Mesendoderm (in vitro differentiated cells): ENCODE data around the gene EHD1.

Source experiments
- DNase-seq: peaks from one replicate; pipeline ENCODE4 v3.0.0; 2013
- H2AK5ac ChIP-seq: 2 replicates; pipeline ENCODE4 v1.6.1; 2013; ENCODE audit warnings: low read length, inconsistent platforms
- H2BK120ac ChIP-seq: 2 replicates; pipeline ENCODE4 v1.6.1; 2013; ENCODE audit warnings: low read depth, mild to moderate bottlenecking, low read length, moderate library complexity, mixed read lengths
- H2BK15ac ChIP-seq: replicated peaks from 2 replicates; pipeline ENCODE4 v1.6.1; 2013; ENCODE audit warnings: low read depth, mild to moderate bottlenecking, moderate library complexity
- H2BK5ac ChIP-seq: 2 replicates; pipeline ENCODE4 v1.6.1; 2013; ENCODE audit warnings: low read length, inconsistent platforms
- H3K18ac ChIP-seq: 2 replicates; pipeline ENCODE4 v1.6.1; 2013; ENCODE audit warnings: mild to moderate bottlenecking, low read length, mixed read lengths
- H3K23ac ChIP-seq: one replicate; pipeline ENCODE4 v1.6.1; 2013; ENCODE audit warnings: low read length
- H3K27ac ChIP-seq: 2 replicates; pipeline ENCODE4 v1.5.1; 2013; ENCODE audit warnings: low read depth, mild to moderate bottlenecking, inconsistent platforms, low read length, moderate library complexity
- H3K27me3 ChIP-seq: 2 replicates; pipeline ENCODE4 v1.6.1; 2013; ENCODE audit warnings: low read length, control low read depth, mild to moderate bottlenecking, inconsistent platforms; ENCODE audit not compliant: insufficient read depth, poor library complexity
- H3K36me3 ChIP-seq: 2 replicates; pipeline ENCODE4 v1.6.1; 2013; ENCODE audit warnings: low read length, inconsistent platforms; ENCODE audit not compliant: control insufficient read depth, insufficient read depth
- H3K4ac ChIP-seq: one replicate; pipeline ENCODE4 v1.6.1; 2013; ENCODE audit warnings: low read depth, mild to moderate bottlenecking, low read length, moderate library complexity
- H3K4me1 ChIP-seq: 2 replicates; pipeline ENCODE4 v1.6.1; 2013; ENCODE audit warnings: low read depth, low read length, inconsistent platforms; ENCODE audit not compliant: control insufficient read depth
- H3K4me2 ChIP-seq: 2 replicates; pipeline ENCODE4 v1.6.1; 2013; ENCODE audit warnings: low read length
- H3K4me3 ChIP-seq: 2 replicates; pipeline ENCODE4 v1.5.1; 2013; ENCODE audit warnings: mild to moderate bottlenecking, low read length
- H3K56ac ChIP-seq: one replicate; pipeline ENCODE4 v1.6.1; 2013; ENCODE audit warnings: low read length
- H3K79me1 ChIP-seq: 2 replicates; pipeline ENCODE4 v1.6.1; 2013; ENCODE audit warnings: low read length, inconsistent platforms
- H3K79me2 ChIP-seq: 2 replicates; pipeline ENCODE4 v1.6.1; 2013; ENCODE audit warnings: mild to moderate bottlenecking, low read length; ENCODE audit not compliant: control insufficient read depth, insufficient read depth
- H3K9ac ChIP-seq: 2 replicates; pipeline ENCODE4 v1.6.1; 2013; ENCODE audit warnings: low read length, inconsistent platforms
- H4K5ac ChIP-seq: one replicate; pipeline ENCODE4 v1.6.1; 2013; ENCODE audit warnings: low read length
- H4K8ac ChIP-seq: one replicate; pipeline ENCODE4 v1.6.1; 2013; ENCODE audit warnings: low read depth, mild to moderate bottlenecking, control low read depth, low read length, moderate library complexity
- WGBS: extraction: QIAGEN DNeasy Blood & Tissue Kit; methylation state at CpG from one replicate; pipeline ENCODE4 v1.1.7; 2013; ENCODE audit warnings: low lambda C conversion rate, missing lambda C conversion rate; ENCODE audit not compliant: insufficient coverage; ENCODE audit errors: extremely low coverage; 5-methylcytosine and 5-hydroxymethylcytosine counted together

The EHD1 gene

DNA sequence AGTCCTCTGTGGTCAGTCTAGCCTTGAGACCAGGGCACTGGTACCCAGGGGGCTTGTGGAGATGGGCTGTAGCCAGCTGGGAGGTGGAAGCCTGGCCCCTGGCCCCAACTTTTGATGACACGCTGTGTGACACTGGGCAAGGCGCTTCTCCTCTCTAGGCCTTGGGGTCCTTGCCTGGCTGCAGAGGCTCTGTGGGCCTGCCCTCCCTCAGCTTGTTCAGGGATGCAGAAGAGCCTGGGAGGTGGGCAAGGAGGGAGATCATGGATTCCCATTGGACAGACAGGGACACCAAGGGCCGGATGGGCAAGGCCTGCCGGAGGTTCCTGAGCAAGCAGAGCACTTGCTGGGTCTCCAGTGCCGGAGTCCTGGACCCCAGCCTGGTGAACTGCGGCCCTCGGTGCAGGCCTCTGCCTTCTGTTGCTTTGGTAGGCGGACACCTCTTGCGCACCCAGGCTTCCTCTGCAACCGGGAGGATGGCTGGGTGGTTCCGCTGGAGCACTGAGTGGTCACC lies 44.8 kb upstream of the EHD1 start:
- no peak overlapping the region for H2AK5ac ChIP-seq
- H3K36me3 ChIP-seq, result no peaks in the 10 kb centered on the region
- no peak overlapping the region for H4K5ac ChIP-seq
- peak overlapping the region; percentile 29 for H3K56ac ChIP-seq
- no peak overlapping the region for H2BK120ac ChIP-seq
- no peak overlapping the region for H3K4me2 ChIP-seq
- H3K79me2 ChIP-seq, result no peaks in the 10 kb centered on the region
- no peak for DNase-seq
- H2BK5ac ChIP-seq, result no peak overlapping the region
- no peak overlapping the region for H3K9ac ChIP-seq
- no peak overlapping the region for H3K18ac ChIP-seq
- H3K23ac ChIP-seq, result no peak overlapping the region
- no peaks in the 10 kb centered on the region for H3K4me1 ChIP-seq
- H3K79me1 ChIP-seq, result no peaks in the 10 kb centered on the region
- H3K4me3 ChIP-seq, result no peak overlapping the region
- H3K27ac ChIP-seq, result no peak overlapping the region
- no peak overlapping the region for H2BK15ac ChIP-seq
- H4K8ac ChIP-seq, result no peak overlapping the region
- no peak overlapping the region for H3K4ac ChIP-seq
- no CpG with 5 or more reads among the region's 11 CpGs for WGBS
- no peaks in the 10 kb centered on the region for H3K27me3 ChIP-seq

DNA sequence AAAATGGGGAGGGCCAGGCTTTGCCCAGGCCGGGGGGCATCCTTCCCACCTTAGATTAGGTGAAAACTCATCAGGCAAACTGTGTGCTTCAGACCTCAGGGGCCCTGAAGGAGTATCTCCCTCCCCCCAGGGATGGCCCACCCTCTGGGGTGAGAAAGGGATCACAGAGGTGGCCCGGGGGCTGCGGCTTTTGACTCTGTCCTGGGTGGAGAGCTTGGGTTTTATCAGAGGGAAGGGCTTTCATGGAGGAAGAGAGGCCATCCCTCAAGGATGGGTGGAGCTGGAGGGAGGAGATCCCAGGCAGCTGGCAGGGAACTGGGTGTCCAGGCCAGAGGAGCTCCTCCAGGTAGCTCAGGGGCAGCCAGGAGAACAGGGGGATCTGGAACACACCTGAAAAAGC lies 43.0 kb upstream of the EHD1 start:
- no peaks in the 10 kb centered on the region for H3K79me2 ChIP-seq
- no CpG with 5 or more reads among the region's 3 CpGs for WGBS

GRCh38 chr11:64920124-64920523 lies 41.7 kb upstream of the EHD1 start:
- no peak overlapping the region for H2BK5ac ChIP-seq
- no peak overlapping the region for H3K4ac ChIP-seq
- H2AK5ac ChIP-seq, result no peak overlapping the region
- H4K8ac ChIP-seq, result no peak overlapping the region
- H3K79me2 ChIP-seq, result no peaks in the 10 kb centered on the region
- H4K5ac ChIP-seq, result no peak overlapping the region
- WGBS, result no CpG with 5 or more reads among the region's 2 CpGs
- H3K79me1 ChIP-seq, result peaks cover 2% of the 10 kb centered on the region
- H3K4me3 ChIP-seq, result no peak overlapping the region
- no peak overlapping the region for H2BK15ac ChIP-seq
- no peak overlapping the region for H3K4me2 ChIP-seq
- no peak overlapping the region for H3K56ac ChIP-seq
- no peak overlapping the region for H3K18ac ChIP-seq
- H3K36me3 ChIP-seq, result no peaks in the 10 kb centered on the region
- DNase-seq, result no peak
- H3K23ac ChIP-seq, result no peak overlapping the region
- H2BK120ac ChIP-seq, result no peak overlapping the region
- H3K4me1 ChIP-seq, result no peaks in the 10 kb centered on the region
- no peak overlapping the region for H3K9ac ChIP-seq
- H3K27me3 ChIP-seq, result no peaks in the 10 kb centered on the region
- H3K27ac ChIP-seq, result no peak overlapping the region

More for the DNA sequence above, 43.0 kb upstream of the EHD1 start:
- no peak overlapping the region for H4K5ac ChIP-seq
- no peak overlapping the region for H3K56ac ChIP-seq
- no peak overlapping the region for H4K8ac ChIP-seq
- H3K36me3 ChIP-seq, result no peaks in the 10 kb centered on the region
- no peak overlapping the region for H3K4me2 ChIP-seq
- H3K9ac ChIP-seq, result no peak overlapping the region
- no peaks in the 10 kb centered on the region for H3K27me3 ChIP-seq
- no peak overlapping the region for H3K4me3 ChIP-seq
- no peak overlapping the region for H3K27ac ChIP-seq
- H2BK120ac ChIP-seq, result no peak overlapping the region
- H3K23ac ChIP-seq, result no peak overlapping the region
- H3K18ac ChIP-seq, result no peak overlapping the region
- no peak overlapping the region for H2BK5ac ChIP-seq
- no peaks in the 10 kb centered on the region for H3K4me1 ChIP-seq
- peaks cover under 1% of the 10 kb centered on the region for H3K79me1 ChIP-seq
- H2AK5ac ChIP-seq, result no peak overlapping the region
- H3K4ac ChIP-seq, result no peak overlapping the region
- H2BK15ac ChIP-seq, result no peak overlapping the region
- no peak for DNase-seq

DNA sequence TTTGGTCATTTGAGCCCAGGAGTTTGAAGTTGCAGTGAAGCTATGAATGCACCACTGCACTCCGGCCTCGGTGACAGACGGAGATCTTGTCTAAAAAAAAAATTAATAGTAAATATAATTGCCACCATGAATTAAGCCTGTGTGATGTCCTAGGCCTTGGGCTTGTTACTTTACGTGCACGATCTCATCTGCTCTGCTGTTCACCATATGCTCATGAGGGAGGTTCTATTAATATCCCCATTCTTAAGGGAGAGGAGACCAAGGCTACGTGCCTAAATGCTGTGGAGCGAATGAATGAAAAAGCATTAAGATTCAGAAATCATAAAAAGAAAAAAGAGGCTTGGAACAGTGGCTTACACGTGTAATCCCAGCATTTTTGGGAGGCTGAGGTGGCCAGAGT lies 41.2 kb upstream of the EHD1 start:
- H3K18ac ChIP-seq, result no peak overlapping the region
- no peak overlapping the region for H2BK5ac ChIP-seq
- H4K5ac ChIP-seq, result no peak overlapping the region
- no peak overlapping the region for H3K23ac ChIP-seq
- no peaks in the 10 kb centered on the region for H3K36me3 ChIP-seq
- H2AK5ac ChIP-seq, result no peak overlapping the region
- H3K27me3 ChIP-seq, result no peaks in the 10 kb centered on the region
- H3K9ac ChIP-seq, result no peak overlapping the region
- H3K4me1 ChIP-seq, result no peaks in the 10 kb centered on the region
- no peak for DNase-seq
- H2BK15ac ChIP-seq, result no peak overlapping the region
- H2BK120ac ChIP-seq, result no peak overlapping the region
- H3K4me3 ChIP-seq, result no peak overlapping the region
- no peak overlapping the region for H3K4me2 ChIP-seq
- no peak overlapping the region for H3K4ac ChIP-seq
- no peaks in the 10 kb centered on the region for H3K79me2 ChIP-seq
- no peak overlapping the region for H4K8ac ChIP-seq
- WGBS, result no CpG with 5 or more reads among the region's 8 CpGs
- peaks cover 2% of the 10 kb centered on the region for H3K79me1 ChIP-seq
- H3K27ac ChIP-seq, result no peak overlapping the region
- H3K56ac ChIP-seq, result no peak overlapping the region

DNA sequence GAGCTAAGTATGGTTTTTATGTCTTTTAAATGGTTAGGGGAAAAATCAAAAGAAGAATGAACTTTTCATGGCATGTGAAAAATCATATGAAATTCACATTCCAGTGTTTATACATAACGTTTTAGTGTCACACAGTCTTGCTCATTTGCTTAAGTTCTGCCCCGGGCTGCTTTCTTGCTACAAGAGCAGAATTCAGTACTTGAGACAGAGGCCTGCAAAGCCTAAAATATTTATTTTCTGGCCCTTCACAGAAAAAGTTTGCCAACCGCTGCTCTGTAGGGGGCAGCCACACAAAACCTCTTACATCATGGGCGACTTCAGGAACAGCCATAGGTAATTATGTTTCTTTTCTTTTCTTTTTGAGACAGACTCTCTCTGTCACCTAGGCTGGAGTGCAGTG lies 39.6 kb upstream of the EHD1 start:
- Histone ChIP-seq H3K4me1 (no peaks in the 10 kb centered on the region), H2BK5ac (no peak overlapping the region), H3K9ac (peak overlapping the region; percentile 64), H4K8ac (no peak overlapping the region), H3K4me3 (no peak overlapping the region), H3K4ac (no peak overlapping the region), H3K27ac (no peak overlapping the region), H3K56ac (no peak overlapping the region), H3K18ac (no peak overlapping the region), H2BK120ac (no peak overlapping the region), H3K79me1 (peaks cover 2% of the 10 kb centered on the region), H3K79me2 (no peaks in the 10 kb centered on the region), H2AK5ac (no peak overlapping the region), H3K23ac (no peak overlapping the region), H4K5ac (no peak overlapping the region), H3K4me2 (peak overlapping the region; percentile 47), H3K27me3 (no peaks in the 10 kb centered on the region), H2BK15ac (no peak overlapping the region), H3K36me3 (no peaks in the 10 kb centered on the region)
- no CpG with 5 or more reads among the region's 4 CpGs for WGBS
- DNase-seq, result peak; percentile 39

DNA sequence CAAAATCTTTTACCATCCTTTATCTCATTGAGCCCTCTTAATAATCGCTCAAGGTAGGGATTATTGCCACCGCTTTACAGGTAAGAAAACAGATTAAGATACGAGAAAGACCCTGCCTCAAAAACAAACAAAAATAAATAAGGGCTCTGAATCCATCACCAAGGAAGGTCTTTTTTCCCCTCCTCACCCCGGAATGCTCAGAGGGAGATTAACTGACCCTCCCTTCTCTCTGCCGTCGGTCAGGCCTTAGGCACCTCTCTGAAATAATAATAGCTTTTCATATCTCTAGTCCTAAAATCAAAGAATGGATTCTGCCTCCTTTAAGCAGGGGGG lies 39.2 kb upstream of the EHD1 start:
- DNase-seq, result peak; percentile 18
- no peak overlapping the region for H3K4ac ChIP-seq

More for the DNA sequence above, 39.2 kb upstream of the EHD1 start:
- Histone ChIP-seq H3K4me3 (peak overlapping the region; percentile 20), H3K4me1 (no peaks in the 10 kb centered on the region), H2BK120ac (no peak overlapping the region), H2BK15ac (no peak overlapping the region), H3K23ac (no peak overlapping the region), H3K36me3 (no peaks in the 10 kb centered on the region), H2BK5ac (no peak overlapping the region), H4K8ac (no peak overlapping the region), H3K56ac (peak overlapping the region; percentile 73), H3K27me3 (no peaks in the 10 kb centered on the region), H4K5ac (no peak overlapping the region), H3K79me2 (no peaks in the 10 kb centered on the region), H2AK5ac (no peak overlapping the region), H3K4me2 (peak overlapping the region; percentile 47), H3K18ac (no peak overlapping the region), H3K9ac (peak overlapping the region; percentile 64), H3K27ac (no peak overlapping the region), H3K79me1 (peaks cover 2% of the 10 kb centered on the region)
- no CpG with 5 or more reads among the region's 6 CpGs for WGBS
